Thoracic aorta (tissue), 2 donors: Measurements from ENCODE around the gene CNTNAP2. TPM values are rescaled to one million over a fixed set of nuclear protein-coding genes. Genes with fewer than 3 reads are reported as not detected.

ENCODE experiments used
- ATAC-seq: fragments of 150-250 bp; one replicate; pipeline ENCODE4 v1.8.0; 2017; ENCODE audit warnings: low read depth; ENCODE audit not compliant: insufficient number of reproducible peaks, low FRiP score
- DNase-seq: peaks from one replicate; pipeline ENCODE4 v3.0.0-alpha.2; 2020; ENCODE audit warnings: low spot score
- H3K27ac ChIP-seq, 2 donors: fragments of 200-600 bp; sonication (generic); 1 replicate in 1 of 2; 2 replicates in 1 of 2; pipeline ENCODE4 v1.5.1; 2016; ENCODE audit warnings: mild to moderate bottlenecking in 2 of 2, moderate library complexity in 2 of 2
- H3K27me3 ChIP-seq: fragments of 200-600 bp; sonication (generic); replicated peaks from 2 replicates; pipeline ENCODE4 v1.6.0; 2016; ENCODE audit warnings: mild to moderate bottlenecking; ENCODE audit not compliant: insufficient read depth
- H3K36me3 ChIP-seq: fragments of 200-600 bp; sonication (generic); one replicate; pipeline ENCODE4 v1.5.1; 2016
- H3K4me1 ChIP-seq, 2 donors: fragments of 200-600 bp; sonication (generic); 1 replicate in 1 of 2; 2 replicates in 1 of 2; pipeline versions ENCODE4 v1.5.1 to v1.6.0; 2016; ENCODE audit warnings: low read depth in 2 of 2, mild to moderate bottlenecking in 1 of 2; ENCODE audit not compliant: control insufficient read depth in 1 of 2
- H3K4me3 ChIP-seq: fragments of 200-600 bp; sonication (generic); 2 replicates; pipeline ENCODE4 v1.5.1; 2016; ENCODE audit warnings: mild to moderate bottlenecking
- H3K9me3 ChIP-seq: fragments of 200-600 bp; sonication (generic); 2 replicates; pipeline ENCODE4 v1.5.1; 2016
- total RNA-seq, 2 donors: library from RNA; depleted of rRNA; stranded (reverse); fragments of >200 nt; gene quantifications; one replicate each; pipeline versions ENCODE4 v1.1.0 to v1.2.3, GENCODE V29; 2016
- TF ChIP-seq, protein P1 (sequence below): fragments of 200-600 bp; sonication (generic); IDR thresholded peaks from one replicate; pipeline ENCODE4 v1.5.1; 2019; ENCODE audit warnings: antibody characterized with exemption

The CNTNAP2 gene
- total RNA-seq, 2 donors from 2014 or later: not detected

DNA sequence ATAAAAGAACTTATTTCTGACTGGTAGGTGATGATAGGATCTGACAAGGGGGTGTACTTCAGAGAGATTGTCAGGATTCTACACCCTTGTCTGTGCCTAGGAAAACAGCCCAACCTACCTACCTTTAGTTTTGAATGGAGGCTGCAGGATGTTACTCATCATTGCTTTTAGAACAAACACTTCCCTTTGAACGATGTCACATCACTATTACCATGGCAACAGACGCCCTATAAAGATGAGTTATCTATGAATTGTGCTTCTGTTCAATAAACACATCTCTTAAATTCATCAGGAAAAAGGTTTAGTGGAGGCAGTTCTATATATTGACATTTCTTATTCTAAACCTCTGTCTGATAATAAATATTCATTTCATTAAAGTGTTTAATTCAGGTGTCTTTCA lies 362.4 kb downstream of the CNTNAP2 start:
- H3K4me1 ChIP-seq: no peaks in the 10 kb centered on the region

DNA sequence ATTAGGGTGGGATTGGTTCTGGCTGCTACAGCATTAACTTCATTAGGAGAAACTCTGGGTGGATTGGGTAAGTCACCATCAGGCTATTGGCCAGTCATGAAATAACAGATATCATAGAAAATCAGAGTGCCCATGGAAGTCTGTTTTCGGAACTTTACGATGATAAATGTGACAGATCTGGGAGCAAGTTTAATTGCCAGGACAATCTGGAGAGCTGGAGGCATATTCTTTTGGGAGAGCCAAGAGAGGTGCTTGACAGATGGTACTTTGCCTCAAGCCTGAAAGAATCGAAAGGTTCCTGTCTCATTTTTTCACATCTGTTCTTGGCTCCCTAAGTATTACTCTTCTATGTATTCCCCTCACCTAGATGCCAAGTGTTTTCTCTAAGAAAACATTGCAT lies 369.9 kb downstream of the CNTNAP2 start:
- Histone ChIP-seq H3K36me3 (no peaks in the 10 kb centered on the region), H3K4me1 (no peaks in the 10 kb centered on the region), H3K9me3 (no peaks in the 10 kb centered on the region), H3K27me3 (no peaks in the 10 kb centered on the region), H3K27ac (no peak overlapping the region), H3K4me3 (no peak overlapping the region)
- DNase-seq (no peak), ATAC-seq (no peak)
- TF ChIP-seq, protein P1, sequence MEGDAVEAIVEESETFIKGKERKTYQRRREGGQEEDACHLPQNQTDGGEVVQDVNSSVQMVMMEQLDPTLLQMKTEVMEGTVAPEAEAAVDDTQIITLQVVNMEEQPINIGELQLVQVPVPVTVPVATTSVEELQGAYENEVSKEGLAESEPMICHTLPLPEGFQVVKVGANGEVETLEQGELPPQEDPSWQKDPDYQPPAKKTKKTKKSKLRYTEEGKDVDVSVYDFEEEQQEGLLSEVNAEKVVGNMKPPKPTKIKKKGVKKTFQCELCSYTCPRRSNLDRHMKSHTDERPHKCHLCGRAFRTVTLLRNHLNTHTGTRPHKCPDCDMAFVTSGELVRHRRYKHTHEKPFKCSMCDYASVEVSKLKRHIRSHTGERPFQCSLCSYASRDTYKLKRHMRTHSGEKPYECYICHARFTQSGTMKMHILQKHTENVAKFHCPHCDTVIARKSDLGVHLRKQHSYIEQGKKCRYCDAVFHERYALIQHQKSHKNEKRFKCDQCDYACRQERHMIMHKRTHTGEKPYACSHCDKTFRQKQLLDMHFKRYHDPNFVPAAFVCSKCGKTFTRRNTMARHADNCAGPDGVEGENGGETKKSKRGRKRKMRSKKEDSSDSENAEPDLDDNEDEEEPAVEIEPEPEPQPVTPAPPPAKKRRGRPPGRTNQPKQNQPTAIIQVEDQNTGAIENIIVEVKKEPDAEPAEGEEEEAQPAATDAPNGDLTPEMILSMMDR: no peak

More for the DNA sequence above, 362.4 kb downstream of the CNTNAP2 start:
- H3K9me3 ChIP-seq: no peaks in the 10 kb centered on the region
- DNase-seq: no peak
- no peaks in the 10 kb centered on the region for H3K36me3 ChIP-seq
- no peak overlapping the region for H3K27ac ChIP-seq
- no peak for ATAC-seq
- TF ChIP-seq, protein P1: no peak
- no peak overlapping the region for H3K4me3 ChIP-seq
- no peaks in the 10 kb centered on the region for H3K27me3 ChIP-seq

DNA sequence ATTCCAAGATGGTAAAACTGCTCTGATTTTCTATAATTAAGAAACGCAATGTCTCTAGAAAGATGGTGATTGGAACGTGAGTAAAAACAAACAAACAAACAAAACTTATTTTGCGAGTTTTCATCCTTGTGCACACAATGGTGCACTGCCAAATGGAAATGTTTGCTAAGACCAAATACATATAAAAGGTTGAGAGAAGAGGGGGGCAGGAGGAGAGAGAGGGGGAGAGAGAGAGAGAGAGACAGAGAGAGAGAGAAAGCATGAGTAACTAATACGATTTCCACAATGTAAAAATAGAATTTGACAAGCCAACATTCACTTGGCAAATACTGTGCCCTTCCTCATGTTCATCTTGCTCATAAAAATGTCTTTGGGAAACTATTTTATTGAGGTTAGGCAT lies 375.4 kb downstream of the CNTNAP2 start:
- TF ChIP-seq, protein P1: no peak
- no peaks in the 10 kb centered on the region for H3K27me3 ChIP-seq
- no peak for DNase-seq

DNA sequence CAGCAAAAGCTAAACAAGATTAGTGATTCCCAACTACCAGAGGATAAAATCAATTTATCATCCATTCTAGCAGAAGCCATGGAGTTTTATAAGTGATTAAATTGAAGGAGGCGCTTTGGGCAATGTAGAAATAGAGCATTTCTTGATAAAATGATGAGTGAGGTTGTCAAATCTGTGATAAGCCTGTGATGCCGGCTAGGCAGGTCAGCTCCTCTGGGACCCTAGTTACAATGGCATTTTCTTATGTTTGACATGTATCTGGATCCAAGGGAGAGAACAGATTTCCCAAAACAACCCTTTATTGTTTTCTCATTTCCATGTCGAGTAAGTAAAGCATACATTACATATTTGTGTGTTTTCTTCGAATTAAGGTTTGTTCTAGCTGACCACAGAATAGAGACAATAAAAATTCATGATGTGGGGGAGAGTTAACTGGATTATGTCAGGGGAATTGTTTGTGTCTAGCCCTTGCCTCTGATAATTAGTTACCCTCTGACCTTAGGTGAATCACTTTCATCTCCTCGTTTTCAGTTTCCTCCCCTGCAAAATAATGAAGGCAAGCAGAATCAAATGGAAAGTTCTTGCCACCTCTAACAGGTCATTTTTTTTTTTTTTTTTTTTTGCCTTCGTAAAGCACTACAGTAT lies 378.5 kb downstream of the CNTNAP2 start:
- DNase-seq (no peak), ATAC-seq (no peak)
- H3K9me3 ChIP-seq: no peaks in the 10 kb centered on the region
- H3K4me1 ChIP-seq: no peaks in the 10 kb centered on the region
- no peaks in the 10 kb centered on the region for H3K36me3 ChIP-seq
- H3K27ac ChIP-seq: no peak overlapping the region
- TF ChIP-seq, protein P1: no peak
- H3K4me3 ChIP-seq: no peak overlapping the region
- no peaks in the 10 kb centered on the region for H3K27me3 ChIP-seq

More for the DNA sequence above, 375.4 kb downstream of the CNTNAP2 start:
- Histone ChIP-seq H3K9me3 (no peaks in the 10 kb centered on the region), H3K4me3 (no peak overlapping the region), H3K4me1 (no peaks in the 10 kb centered on the region), H3K27ac (no peak overlapping the region), H3K36me3 (no peaks in the 10 kb centered on the region)
- no peak for ATAC-seq

DNA sequence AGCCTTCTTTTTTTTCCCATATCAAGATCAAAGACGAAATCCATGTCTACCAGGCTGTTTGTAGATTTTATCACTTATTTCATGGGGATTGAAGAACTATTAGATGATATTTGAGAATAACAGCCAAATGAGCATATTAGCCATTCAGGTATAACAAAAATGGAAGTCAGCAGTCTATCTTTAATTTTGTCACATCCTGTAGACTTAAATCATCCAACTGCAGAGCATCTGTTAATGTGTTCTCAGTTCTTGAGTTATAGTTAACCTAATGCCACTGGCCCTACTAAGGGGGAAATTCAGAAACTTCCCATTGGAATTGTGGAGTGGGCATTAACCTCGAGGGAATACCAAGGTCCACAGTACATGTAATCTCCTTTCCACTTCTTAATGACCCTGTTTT lies 380.1 kb downstream of the CNTNAP2 start:
- Histone ChIP-seq H3K4me3 (no peak overlapping the region), H3K4me1 (no peaks in the 10 kb centered on the region), H3K36me3 (no peaks in the 10 kb centered on the region), H3K9me3 (no peaks in the 10 kb centered on the region), H3K27me3 (no peaks in the 10 kb centered on the region), H3K27ac (no peak overlapping the region)
- ATAC-seq (no peak), DNase-seq (no peak)
- TF ChIP-seq, protein P1: no peak
